ENCODE data around the gene VKORC1L1.
"Not testable (repeated sequence)": the region's sequence is repeated elsewhere in the genome, so short reads cannot be mapped to it uniquely, and the experiment has no call there.

Gene VKORC1L1

GRCh38 chr7:65981965-65982792 lies 109.3 kb downstream of the VKORC1L1 start, which contains the start of gene GUSB:
Gene GUSB, minus strand, starts transcription at chr7:65982213. Its CDS starts 30 bp downstream, at chr7:65982183.
- TF ChIP-seq EZH2 (optimal IDR thresholded peaks at IDR 0.05; ENCODE audit: low read depth, low read length) (no peak), CTCF (IDR thresholded peaks at IDR 0.05; ENCODE audit: low read length) (no peak), EZH2phosphoT487 (IDR thresholded peaks at IDR 0.05; ENCODE audit: low read length) (no peak)

GRCh38 chr7:65983965-65984658 lies 111.2 kb downstream of the VKORC1L1 start:
- 0 out of 2 replicates have a peak, but pooled peaks cover 3% of the 10 kb centered on the region for H3K4me1 ChIP-seq (ENCODE audit: low read length)
- H3K27ac ChIP-seq (ENCODE audit: low read length): no peak overlapping the region

More at GRCh38 chr7:65981965-65982792, 109.3 kb downstream of the VKORC1L1 start, which contains the start of gene GUSB:
- Histone ChIP-seq H3K27me3 (replicated peaks; ENCODE audit: insufficient read depth, low read length) (no peaks in the 10 kb centered on the region), H3K4me2 (ENCODE audit: low read depth, low read length) (peak within 1 kb of the TSS; percentile 86), H3K27ac (ENCODE audit: low read length) (peak within 1 kb of the TSS; percentile 51; the same call in 1 of the 2 replicates), H3K9ac (ENCODE audit: low read length) (peak within 1 kb of the TSS; percentile 96), H2AFZ (ENCODE audit: low read length) (peak within 1 kb of the TSS; percentile 99), H3K79me2 (ENCODE audit: low read length) (peaks cover 33% of the 10 kb centered on the region), H3K4me3 (ENCODE audit: low read length) (peak within 1 kb of the TSS; percentile 93), H3K36me3 (replicated peaks; ENCODE audit: insufficient read depth, low read length) (no peaks in the 10 kb centered on the region), H3K9me2 (replicated peaks; ENCODE audit: insufficient read depth, low read length) (no peaks in the 10 kb centered on the region), H3F3A (ENCODE audit: insufficient read depth, low read length) (no peaks in the 10 kb centered on the region), H4K20me1 (ENCODE audit: insufficient read depth, low read length) (peaks cover 4% of the 10 kb centered on the region; the same call in 1 of the 2 replicates), H3K9me3 (replicated peaks; ENCODE audit: insufficient read depth, low read length) (no peaks in the 10 kb centered on the region), H3K4me1 (ENCODE audit: low read length) (0 out of 2 replicates have a peak, but pooled peaks cover 3% of the 10 kb centered on the region)
- DNase-seq: peak; percentile 92

GRCh38 chr7:65988084-65988483 lies 115.2 kb downstream of the VKORC1L1 start:
- Histone ChIP-seq H3K36me3 (replicated peaks; ENCODE audit: insufficient read depth, low read length) (no peaks in the 10 kb centered on the region), H3K9ac (ENCODE audit: low read length) (no peak overlapping the region)

More at GRCh38 chr7:65983965-65984658, 111.2 kb downstream of the VKORC1L1 start:
- Histone ChIP-seq H3F3A (ENCODE audit: insufficient read depth, low read length) (no peaks in the 10 kb centered on the region), H3K27me3 (replicated peaks; ENCODE audit: insufficient read depth, low read length) (no peaks in the 10 kb centered on the region), H3K9me3 (replicated peaks; ENCODE audit: insufficient read depth, low read length) (no peaks in the 10 kb centered on the region), H3K79me2 (ENCODE audit: low read length) (peaks cover 29% of the 10 kb centered on the region), H3K4me3 (ENCODE audit: low read length) (no peak overlapping the region), H3K9ac (ENCODE audit: low read length) (no peak overlapping the region), H3K4me2 (ENCODE audit: low read depth, low read length) (no peak overlapping the region), H2AFZ (ENCODE audit: low read length) (no peak overlapping the region), H3K9me2 (replicated peaks; ENCODE audit: insufficient read depth, low read length) (no peaks in the 10 kb centered on the region), H4K20me1 (ENCODE audit: insufficient read depth, low read length) (peaks cover 4% of the 10 kb centered on the region; the same call in 1 of the 2 replicates), H3K36me3 (replicated peaks; ENCODE audit: insufficient read depth, low read length) (no peaks in the 10 kb centered on the region)
- DNase-seq: no peak
- no peak for TF ChIP-seq EZH2phosphoT487 (IDR thresholded peaks at IDR 0.05; ENCODE audit: low read length)
- TF ChIP-seq CTCF (IDR thresholded peaks at IDR 0.05; ENCODE audit: low read length): no peak
- no peak for TF ChIP-seq EZH2 (optimal IDR thresholded peaks at IDR 0.05; ENCODE audit: low read depth, low read length)

GRCh38 chr7:65988503-65988902 lies 115.6 kb downstream of the VKORC1L1 start:
- not testable (repeated sequence) for H3K79me2 ChIP-seq (ENCODE audit: low read length); H2AFZ ChIP-seq (ENCODE audit: low read length); DNase-seq; H3F3A ChIP-seq (ENCODE audit: insufficient read depth, low read length); H3K27me3 ChIP-seq (replicated peaks; ENCODE audit: insufficient read depth, low read length); H3K9ac ChIP-seq (ENCODE audit: low read length); H3K9me2 ChIP-seq (replicated peaks; ENCODE audit: insufficient read depth, low read length); H4K20me1 ChIP-seq (ENCODE audit: insufficient read depth, low read length); H3K36me3 ChIP-seq (replicated peaks; ENCODE audit: insufficient read depth, low read length); H3K4me1 ChIP-seq (ENCODE audit: low read length); H3K4me2 ChIP-seq (ENCODE audit: low read depth, low read length); H3K27ac ChIP-seq (ENCODE audit: low read length); H3K4me3 ChIP-seq (ENCODE audit: low read length); H3K9me3 ChIP-seq (replicated peaks; ENCODE audit: insufficient read depth, low read length)

More at GRCh38 chr7:65988084-65988483, 115.2 kb downstream of the VKORC1L1 start:
- Histone ChIP-seq H3K9me3 (replicated peaks; ENCODE audit: insufficient read depth, low read length) (no peaks in the 10 kb centered on the region), H3K27me3 (replicated peaks; ENCODE audit: insufficient read depth, low read length) (no peaks in the 10 kb centered on the region), H3K9me2 (replicated peaks; ENCODE audit: insufficient read depth, low read length) (no peaks in the 10 kb centered on the region), H3K27ac (ENCODE audit: low read length) (no peak overlapping the region), H4K20me1 (ENCODE audit: insufficient read depth, low read length) (no peaks in the 10 kb centered on the region), H3K79me2 (ENCODE audit: low read length) (no peaks in the 10 kb centered on the region), H3K4me3 (ENCODE audit: low read length) (no peak overlapping the region), H2AFZ (ENCODE audit: low read length) (no peak overlapping the region), H3K4me1 (ENCODE audit: low read length) (no peaks in the 10 kb centered on the region), H3K4me2 (ENCODE audit: low read depth, low read length) (no peak overlapping the region), H3F3A (ENCODE audit: insufficient read depth, low read length) (no peaks in the 10 kb centered on the region)
- TF ChIP-seq CTCF (IDR thresholded peaks at IDR 0.05; ENCODE audit: low read length) (no peak), EZH2 (optimal IDR thresholded peaks at IDR 0.05; ENCODE audit: low read depth, low read length) (no peak), EZH2phosphoT487 (IDR thresholded peaks at IDR 0.05; ENCODE audit: low read length) (no peak)
- DNase-seq: no peak

Measured in MM.1S (cell line).